Ishikawa (cell line): Measurements from ENCODE around the gene PPFIBP1.

Experiments
- CEBPB ChIP-seq: IDR thresholded peaks from 2 replicates; pipeline ENCODE4 v1.6.1; 2012
- CREB1 ChIP-seq: IDR thresholded peaks from 2 replicates; pipeline ENCODE4 v1.6.1; 2012; ENCODE audit warnings: low read depth
- EGR1 ChIP-seq: IDR thresholded peaks from 2 replicates; pipeline ENCODE4 v1.6.1; 2012
- EP300 ChIP-seq: IDR thresholded peaks from 2 replicates; pipeline ENCODE4 v1.6.1; 2012; ENCODE audit warnings: borderline replicate concordance
- FOXM1 ChIP-seq: IDR thresholded peaks from 2 replicates; pipeline ENCODE4 v1.6.1; 2012; ENCODE audit warnings: low read depth, borderline replicate concordance
- MAX ChIP-seq: IDR thresholded peaks from 2 replicates; pipeline ENCODE4 v1.6.1; 2012
- NFIC ChIP-seq: IDR thresholded peaks from 2 replicates; pipeline ENCODE4 v1.6.1; 2012
- RAD21 ChIP-seq: IDR thresholded peaks from 2 replicates; pipeline ENCODE4 v1.6.1; 2012; ENCODE audit warnings: low read depth
- REST ChIP-seq: IDR thresholded peaks from 2 replicates; pipeline ENCODE4 v1.6.1; 2012; ENCODE audit warnings: low read depth, mild to moderate bottlenecking
- TAF1 ChIP-seq: IDR thresholded peaks from 2 replicates; pipeline ENCODE4 v1.6.1; 2012; ENCODE audit warnings: low read depth, mild to moderate bottlenecking
- TCF12 ChIP-seq: IDR thresholded peaks from 2 replicates; pipeline ENCODE4 v1.6.1; 2012; ENCODE audit warnings: low read depth
- TEAD4 ChIP-seq: IDR thresholded peaks from 2 replicates; pipeline ENCODE4 v1.6.1; 2012
- USF1 ChIP-seq: IDR thresholded peaks from 2 replicates; pipeline ENCODE4 v1.6.1; 2012
- YY1 ChIP-seq: IDR thresholded peaks from 2 replicates; pipeline ENCODE4 v1.6.1; 2012; ENCODE audit warnings: low read depth
- ZBTB7A ChIP-seq: IDR thresholded peaks from 2 replicates; pipeline ENCODE4 v1.6.1; 2012; ENCODE audit warnings: low read depth

PPFIBP1 gene

GRCh38 chr12:27620121-27620520, 96.1 kb downstream of the PPFIBP1 start:
- TF ChIP-seq TAF1 = no peak
- TF ChIP-seq TEAD4 = no peak
- no peak for TF ChIP-seq REST
- no peak for TF ChIP-seq TCF12
- TF ChIP-seq FOXM1 = no peak
- TF ChIP-seq RAD21 = no peak
- TF ChIP-seq CREB1 = no peak
- TF ChIP-seq CEBPB = no peak
- no peak for TF ChIP-seq ZBTB7A
- TF ChIP-seq MAX = no peak
- TF ChIP-seq USF1 = no peak
- no peak for TF ChIP-seq NFIC
- no peak for TF ChIP-seq EGR1
- no peak for TF ChIP-seq EP300
- no peak for TF ChIP-seq YY1

- TF ChIP-seq TCF12 = no peak
- TF ChIP-seq FOXM1 = no peak
Observed at GRCh38 chr12:27622436-27623195, 98.6 kb downstream of the PPFIBP1 start.

- TF ChIP-seq EP300 = no peak
- TF ChIP-seq REST = no peak
- no peak for TF ChIP-seq ZBTB7A
- no peak for TF ChIP-seq TEAD4
- TF ChIP-seq MAX = no peak
- TF ChIP-seq EGR1 = no peak
- TF ChIP-seq TCF12 = no peak
Observed at GRCh38 chr12:27623645-27624044, 99.6 kb downstream of the PPFIBP1 start.

GRCh38 chr12:27624586-27624985, 100.6 kb downstream of the PPFIBP1 start:
- TF ChIP-seq FOXM1 = no peak
- TF ChIP-seq EGR1 = no peak
- no peak for TF ChIP-seq MAX
- TF ChIP-seq CREB1 = no peak
- TF ChIP-seq ZBTB7A = no peak
- no peak for TF ChIP-seq YY1
- TF ChIP-seq EP300 = no peak
- no peak for TF ChIP-seq TAF1
- no peak for TF ChIP-seq USF1
- TF ChIP-seq NFIC = no peak
- TF ChIP-seq TEAD4 = no peak
- TF ChIP-seq CEBPB = no peak
- TF ChIP-seq REST = no peak
- no peak for TF ChIP-seq RAD21
- TF ChIP-seq TCF12 = no peak
